ENCODE results near the gene KPNA4. TPM values are rescaled to one million over a fixed set of nuclear protein-coding genes. Genes with fewer than 3 reads are reported as not detected.

The KPNA4 gene
- total RNA-seq, 2 donors from 2014 or later: 41.6 to 60.6 TPM

- no peak overlapping the region for H3K4me3 ChIP-seq
- H3K27ac ChIP-seq: no peak overlapping the region
- H3K9me3 ChIP-seq: no peaks in the 10 kb centered on the region
- intact Hi-C loops (cut with DNase I): loop anchor here (10.0 kb wide), 1 partner anchor 655 kb away; the partner anchor contains the start of gene NMD3
- no peak for TF ChIP-seq CTCF (IDR thresholded peaks at IDR 0.05)
- DNase-seq: no peak
- H3K9ac ChIP-seq (ENCODE audit: low read depth in 2 of 2, low read length in 2 of 2): no peak overlapping the region
- H3K27me3 ChIP-seq: no peaks in the 10 kb centered on the region
- no peaks in the 10 kb centered on the region for H3K36me3 ChIP-seq
- no peaks in the 10 kb centered on the region for H3K4me1 ChIP-seq
Observed at GRCh38 chr3:160569894-160570652, 4.7 kb upstream of the KPNA4 start.

GRCh38 chr3:160568989-160569388 lies 3.6 kb upstream of the KPNA4 start:
- DNase-seq: no peak
- TF ChIP-seq CTCF (IDR thresholded peaks at IDR 0.05): no peak
- intact Hi-C loops (cut with DNase I): loop anchor here (10.0 kb wide), 1 partner anchor 656 kb away; the partner anchor contains the start of gene NMD3

GRCh38 chr3:160567774-160568173 lies 2.4 kb upstream of the KPNA4 start:
- no peaks in the 10 kb centered on the region for H3K9me3 ChIP-seq
- H3K27me3 ChIP-seq: no peaks in the 10 kb centered on the region
- intact Hi-C loops (cut with DNase I): loop anchor here (10.0 kb wide), 1 partner anchor 657 kb away; the partner anchor contains the start of gene NMD3
- H3K9ac ChIP-seq (ENCODE audit: low read depth in 2 of 2, low read length in 2 of 2): no peak overlapping the region
- TF ChIP-seq CTCF (IDR thresholded peaks at IDR 0.05): no peak
- H3K27ac ChIP-seq: no peak overlapping the region
- H3K4me1 ChIP-seq: peaks cover 6% of the 10 kb centered on the region
- no peak overlapping the region for H3K4me3 ChIP-seq
- no peak for DNase-seq
- no peaks in the 10 kb centered on the region for H3K36me3 ChIP-seq

More at GRCh38 chr3:160568989-160569388, 3.6 kb upstream of the KPNA4 start:
- Histone ChIP-seq H3K36me3 (no peaks in the 10 kb centered on the region), H3K27me3 (no peaks in the 10 kb centered on the region), H3K9ac (ENCODE audit: low read depth in 2 of 2, low read length in 2 of 2) (no peak overlapping the region), H3K4me3 (no peak overlapping the region), H3K9me3 (no peaks in the 10 kb centered on the region), H3K4me1 (no peaks in the 10 kb centered on the region), H3K27ac (no peak overlapping the region)

- Histone ChIP-seq H3K4me1 (peaks cover 10% of the 10 kb centered on the region), H3K9ac (ENCODE audit: low read depth in 2 of 2, low read length in 2 of 2) (peak overlapping the region in 1 of 2 donors; percentile 96), H3K27me3 (no peaks in the 10 kb centered on the region), H3K9me3 (no peaks in the 10 kb centered on the region), H3K36me3 (no peaks in the 10 kb centered on the region), H3K27ac (peak overlapping the region; percentile 96), H3K4me3 (peak overlapping the region; percentile 70)
- intact Hi-C loops (cut with DNase I): loop anchor here (10.0 kb wide), 1 partner anchor 658 kb away; the partner anchor contains the start of gene NMD3
- DNase-seq: no peak
- TF ChIP-seq CTCF (IDR thresholded peaks at IDR 0.05): no peak
Observed at GRCh38 chr3:160566499-160566898, 1.1 kb upstream of the KPNA4 start.

GRCh38 chr3:160564949-160565441 lies 376 bp downstream of the KPNA4 start:
- H3K27ac ChIP-seq: peak overlapping the region; percentile 96
- H3K4me1 ChIP-seq: peaks cover 10% of the 10 kb centered on the region
- TF ChIP-seq CTCF (IDR thresholded peaks at IDR 0.05): no peak
- DNase-seq: peak; percentile 73
- H3K9ac ChIP-seq (ENCODE audit: low read depth in 2 of 2, low read length in 2 of 2): peak overlapping the region; percentile 52 to 65
- H3K4me3 ChIP-seq: peak overlapping the region; percentile 70
- H3K27me3 ChIP-seq: no peaks in the 10 kb centered on the region
- H3K36me3 ChIP-seq: no peaks in the 10 kb centered on the region
- H3K9me3 ChIP-seq: no peaks in the 10 kb centered on the region
- intact Hi-C loops (cut with DNase I): loop anchor here (10.0 kb wide), 1 partner anchor 660 kb away; the partner anchor contains the start of gene NMD3
